Astrocyte of the cerebellum (primary cell): ENCODE measurements around the gene MED12L.

Experiments used
- DNase-seq: peaks from one replicate; pipeline ENCODE4 v3.0.0-alpha.2; 2011; ENCODE audit warnings: low read depth
- H3K4me3 ChIP-seq: 2 replicates; pipeline ENCODE4 v1.5.1; 2011; ENCODE audit warnings: mild to moderate bottlenecking, low read depth, low read length, moderate library complexity
- in situ Hi-C: cut with HindIII; loops from 2 replicates; pipeline ENCODE4 v1.10.0; 2017; ENCODE audit warnings: low sequenced_read_pairs
- TF ChIP-seq, protein P1 (sequence below): IDR thresholded peaks from 2 replicates; pipeline ENCODE4 v1.5.1; 2012; ENCODE audit warnings: low read length, low read depth, moderate library complexity, mild to moderate bottlenecking; ENCODE audit errors: missing control alignments

Gene MED12L

GRCh38 chr3:151318991-151319390 lies 233.5 kb downstream of the MED12L start:
- DNase-seq: no peak
- H3K4me3 ChIP-seq: no peak overlapping the region
- TF ChIP-seq, protein P1, sequence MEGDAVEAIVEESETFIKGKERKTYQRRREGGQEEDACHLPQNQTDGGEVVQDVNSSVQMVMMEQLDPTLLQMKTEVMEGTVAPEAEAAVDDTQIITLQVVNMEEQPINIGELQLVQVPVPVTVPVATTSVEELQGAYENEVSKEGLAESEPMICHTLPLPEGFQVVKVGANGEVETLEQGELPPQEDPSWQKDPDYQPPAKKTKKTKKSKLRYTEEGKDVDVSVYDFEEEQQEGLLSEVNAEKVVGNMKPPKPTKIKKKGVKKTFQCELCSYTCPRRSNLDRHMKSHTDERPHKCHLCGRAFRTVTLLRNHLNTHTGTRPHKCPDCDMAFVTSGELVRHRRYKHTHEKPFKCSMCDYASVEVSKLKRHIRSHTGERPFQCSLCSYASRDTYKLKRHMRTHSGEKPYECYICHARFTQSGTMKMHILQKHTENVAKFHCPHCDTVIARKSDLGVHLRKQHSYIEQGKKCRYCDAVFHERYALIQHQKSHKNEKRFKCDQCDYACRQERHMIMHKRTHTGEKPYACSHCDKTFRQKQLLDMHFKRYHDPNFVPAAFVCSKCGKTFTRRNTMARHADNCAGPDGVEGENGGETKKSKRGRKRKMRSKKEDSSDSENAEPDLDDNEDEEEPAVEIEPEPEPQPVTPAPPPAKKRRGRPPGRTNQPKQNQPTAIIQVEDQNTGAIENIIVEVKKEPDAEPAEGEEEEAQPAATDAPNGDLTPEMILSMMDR: no peak
- in situ Hi-C loops: no loop called here

DNA sequence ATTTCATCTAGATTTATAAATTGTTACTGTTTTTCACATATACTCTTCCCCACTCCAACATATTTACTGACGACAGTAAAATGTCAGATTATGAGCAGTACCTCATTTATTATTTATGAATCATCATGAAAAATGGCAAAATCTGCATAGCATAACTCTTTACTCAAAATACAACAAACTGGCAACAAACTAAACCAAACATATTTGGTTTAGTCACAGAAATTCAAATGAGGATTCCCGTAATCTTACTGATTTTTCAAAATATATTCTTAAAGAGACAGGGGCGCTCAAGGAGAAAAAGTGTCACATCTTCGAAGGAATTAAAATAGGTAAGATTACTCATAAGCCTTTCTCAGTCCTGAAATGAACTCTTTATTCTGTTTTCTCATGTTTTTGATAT lies 234.2 kb downstream of the MED12L start:
- H3K4me3 ChIP-seq: no peak overlapping the region
- DNase-seq: no peak
- TF ChIP-seq, protein P1: no peak
- in situ Hi-C loops: no loop called here

- no peak overlapping the region for H3K4me3 ChIP-seq
- TF ChIP-seq, protein P1: no peak
- in situ Hi-C loops: no loop called here
- DNase-seq: no peak
These were observed 234.7 kb downstream of the MED12L start for GRCh38 chr3:151320131-151320530.

- in situ Hi-C loops: no loop called here
- TF ChIP-seq, protein P1: no peak
- DNase-seq: no peak
- H3K4me3 ChIP-seq: no peak overlapping the region
These were observed 236.1 kb downstream of the MED12L start for GRCh38 chr3:151321526-151321925.

GRCh38 chr3:151322511-151322910 lies 237.0 kb downstream of the MED12L start:
- DNase-seq: no peak
- no peak overlapping the region for H3K4me3 ChIP-seq
- TF ChIP-seq, protein P1: no peak
- in situ Hi-C loops: no loop called here

DNA sequence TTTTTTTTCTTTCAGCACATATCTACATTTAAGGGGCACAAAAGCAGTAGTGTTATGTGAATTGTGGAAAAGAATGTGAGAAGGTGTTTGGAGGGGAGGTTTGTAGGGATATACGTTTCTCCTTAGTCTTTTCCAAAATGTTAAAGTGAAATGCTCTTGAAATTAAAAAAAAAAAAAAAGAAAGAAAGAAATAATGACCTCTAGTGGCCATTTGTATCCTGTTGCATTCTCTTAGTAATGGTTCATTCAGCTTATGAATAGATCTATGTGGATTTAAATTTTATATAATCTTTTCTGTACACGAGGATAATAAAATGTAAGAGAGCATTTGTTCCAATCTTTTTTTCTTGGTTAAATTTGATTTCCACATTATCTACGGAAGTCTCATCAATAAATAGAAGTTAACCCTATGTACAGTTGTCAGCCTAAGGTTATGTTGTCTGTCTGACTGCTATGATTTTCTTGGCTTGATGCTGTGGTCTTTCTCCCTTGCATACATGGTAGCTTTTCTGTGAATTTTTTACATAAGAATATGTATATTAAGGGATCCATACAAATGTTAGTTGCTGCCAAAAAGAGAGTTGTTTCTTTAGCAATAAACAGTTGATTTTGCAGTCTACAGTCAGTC lies 242.2 kb downstream of the MED12L start:
- TF ChIP-seq, protein P1: peak; percentile 9
- in situ Hi-C loops: no loop called here
- H3K4me3 ChIP-seq: no peak overlapping the region
- DNase-seq: no peak
